ENCODE measurements around the gene AFM. TPM values are rescaled to one million over a fixed set of nuclear protein-coding genes. Genes with fewer than 3 reads are reported as not detected.

The AFM gene
- total and polyA plus RNA-seq, 2 of the 13 experiments (the other 11 are each of a cell fraction or from before 2014, with no cell fraction given) = 0.13 to 1.8 TPM

- TF ChIP-seq TMF1 (CRISPR knock-in tag; IDR thresholded peaks at IDR 0.05; ENCODE audit: low read depth) = no peak
- TF ChIP-seq TCF12 (IDR thresholded peaks at IDR 0.05) = no peak
- no peak for TF ChIP-seq TCF12 (CRISPR knock-in tag; IDR thresholded peaks at IDR 0.05)
- no peak for TF ChIP-seq ZNF556 (CRISPR knock-in tag; IDR thresholded peaks at IDR 0.05; ENCODE audit: borderline replicate concordance)
- TF ChIP-seq ZNF33B (CRISPR knock-in tag; IDR thresholded peaks at IDR 0.05) = no peak
- TF ChIP-seq ZNF781 (CRISPR knock-in tag; IDR thresholded peaks at IDR 0.05; ENCODE audit: borderline replicate concordance, not compliant biosample characterization) = no peak
- TF ChIP-seq ZNF501 (CRISPR knock-in tag; IDR thresholded peaks at IDR 0.05) = no peak
- TF ChIP-seq BORCS8-MEF2B (CRISPR knock-in tag; IDR thresholded peaks at IDR 0.05) = no peak
- no peak for TF ChIP-seq GLI4 (CRISPR knock-in tag; IDR thresholded peaks at IDR 0.05; ENCODE audit: borderline replicate concordance)
- no peak for TF ChIP-seq U2AF1 (optimal IDR thresholded peaks at IDR 0.05; ENCODE audit: low read depth, low read length)
- TF ChIP-seq ZNF180 (CRISPR knock-in tag; IDR thresholded peaks at IDR 0.05; ENCODE audit: borderline replicate concordance, low read depth) = no peak
- no peak for TF ChIP-seq ZFP90 (CRISPR knock-in tag; IDR thresholded peaks at IDR 0.05; ENCODE audit: borderline replicate concordance)
- no peak for TF ChIP-seq IRX3 (CRISPR knock-in tag; IDR thresholded peaks at IDR 0.05; ENCODE audit: borderline replicate concordance, low read depth)
- TF ChIP-seq SNAPC4 (CRISPR knock-in tag; IDR thresholded peaks at IDR 0.05) = no peak
- no peak for TF ChIP-seq MLXIP (CRISPR knock-in tag; IDR thresholded peaks at IDR 0.05; ENCODE audit: borderline replicate concordance)
- TF ChIP-seq MED8 (CRISPR knock-in tag; IDR thresholded peaks at IDR 0.05; ENCODE audit: insufficient replicate concordance) = no peak
- no peak for TF ChIP-seq ZNF451 (CRISPR knock-in tag; IDR thresholded peaks at IDR 0.05)
- TF ChIP-seq MYPOP (CRISPR knock-in tag; IDR thresholded peaks at IDR 0.05) = no peak
- TF ChIP-seq SYNCRIP (IDR thresholded peaks at IDR 0.05; ENCODE audit: insufficient read depth, low read depth, low read length) = no peak
- no peak for TF ChIP-seq NONO (IDR thresholded peaks at IDR 0.05)
- no peak for TF ChIP-seq NONO (CRISPR knock-in tag; conservative IDR thresholded peaks at IDR 0.05)
- no peak for TF ChIP-seq POLR2AphosphoS2 (IDR thresholded peaks at IDR 0.05; ENCODE audit: low read depth, low read length)
- TF ChIP-seq ARNT2 (CRISPR knock-in tag; IDR thresholded peaks at IDR 0.05; ENCODE audit: low read depth) = no peak
Observed at GRCh38 chr4:73443224-73443623, 38.3 kb upstream of the AFM start (continued).
